Measurements from ENCODE around the gene KMT5B.

DNA sequence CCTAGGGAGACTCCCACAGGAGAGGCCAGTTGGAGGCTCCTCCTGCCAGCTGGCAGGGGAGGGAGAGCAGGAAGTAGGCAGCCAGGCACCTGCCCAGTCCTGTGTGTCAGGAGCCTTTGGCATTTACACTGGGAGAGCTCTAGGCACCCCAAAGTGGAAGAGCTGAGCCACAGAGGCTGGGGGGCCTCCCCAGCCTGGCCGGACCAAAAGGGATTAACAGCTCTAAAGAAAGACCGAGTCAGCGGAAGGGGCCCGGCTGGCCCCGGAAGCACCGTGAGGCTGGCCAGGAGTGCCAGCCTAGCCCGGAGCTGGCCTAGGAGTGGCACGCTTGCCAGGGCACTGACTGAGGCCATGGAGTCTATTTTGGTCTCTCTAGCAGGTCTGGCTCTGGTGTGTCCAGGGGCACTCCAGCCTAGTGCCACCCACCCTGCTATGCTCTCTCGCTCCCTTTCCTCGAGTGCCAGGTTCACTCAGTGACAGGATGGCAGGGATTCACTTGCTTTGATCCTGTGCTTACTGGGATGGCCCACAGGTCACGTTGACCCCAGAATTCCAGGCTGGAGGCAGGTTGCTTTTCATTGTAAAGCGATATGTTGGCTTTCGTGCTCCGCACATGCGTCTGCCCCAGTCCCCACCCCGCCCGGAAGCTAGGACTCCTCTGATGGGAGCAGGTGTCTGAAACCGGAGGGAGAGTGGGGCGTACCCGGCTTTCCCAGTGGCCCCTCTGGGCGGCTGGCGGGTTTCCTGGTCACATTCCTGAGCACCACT, 3.3 kb upstream of the KMT5B start:
- TF ChIP-seq, protein P1, sequence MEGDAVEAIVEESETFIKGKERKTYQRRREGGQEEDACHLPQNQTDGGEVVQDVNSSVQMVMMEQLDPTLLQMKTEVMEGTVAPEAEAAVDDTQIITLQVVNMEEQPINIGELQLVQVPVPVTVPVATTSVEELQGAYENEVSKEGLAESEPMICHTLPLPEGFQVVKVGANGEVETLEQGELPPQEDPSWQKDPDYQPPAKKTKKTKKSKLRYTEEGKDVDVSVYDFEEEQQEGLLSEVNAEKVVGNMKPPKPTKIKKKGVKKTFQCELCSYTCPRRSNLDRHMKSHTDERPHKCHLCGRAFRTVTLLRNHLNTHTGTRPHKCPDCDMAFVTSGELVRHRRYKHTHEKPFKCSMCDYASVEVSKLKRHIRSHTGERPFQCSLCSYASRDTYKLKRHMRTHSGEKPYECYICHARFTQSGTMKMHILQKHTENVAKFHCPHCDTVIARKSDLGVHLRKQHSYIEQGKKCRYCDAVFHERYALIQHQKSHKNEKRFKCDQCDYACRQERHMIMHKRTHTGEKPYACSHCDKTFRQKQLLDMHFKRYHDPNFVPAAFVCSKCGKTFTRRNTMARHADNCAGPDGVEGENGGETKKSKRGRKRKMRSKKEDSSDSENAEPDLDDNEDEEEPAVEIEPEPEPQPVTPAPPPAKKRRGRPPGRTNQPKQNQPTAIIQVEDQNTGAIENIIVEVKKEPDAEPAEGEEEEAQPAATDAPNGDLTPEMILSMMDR (IDR thresholded peaks at IDR 0.05): no peak
- no peak for TF ChIP-seq POLR2A (IDR thresholded peaks at IDR 0.05)
